SKM-1 (cell line): ENCODE results near the gene RANBP2.

ENCODE experiments used
- DNase-seq: peaks from one replicate; lab custom pipeline; 2025; ENCODE audit not compliant: unreplicated experiment; lab: John Stamatoyannopoulos, UW

Gene RANBP2

GRCh38 chr2:108834620-108835019, 115.3 kb downstream of the RANBP2 start:
- no peak for DNase-seq

GRCh38 chr2:108835040-108835439, 115.8 kb downstream of the RANBP2 start:
- DNase-seq, result no peak
